HG03159 (cell line): ENCODE results near the gene KCNQ1.

ENCODE experiments used
- ATAC-seq: cut with Tn5 transposase; IDR thresholded peaks from one replicate; pipeline ENCODE4 v1.9.1; 2021; ENCODE audit warnings: mild to moderate bottlenecking, moderate library complexity; ENCODE audit not compliant: unreplicated experiment

KCNQ1 gene

GRCh38 chr11:2444821-2445745 is at the start of gene KCNQ1:
Gene KCNQ1, plus strand, starts transcription at chr11:2445008. Its CDS starts 91 bp downstream, at chr11:2445099.
- no peak for ATAC-seq

DNA sequence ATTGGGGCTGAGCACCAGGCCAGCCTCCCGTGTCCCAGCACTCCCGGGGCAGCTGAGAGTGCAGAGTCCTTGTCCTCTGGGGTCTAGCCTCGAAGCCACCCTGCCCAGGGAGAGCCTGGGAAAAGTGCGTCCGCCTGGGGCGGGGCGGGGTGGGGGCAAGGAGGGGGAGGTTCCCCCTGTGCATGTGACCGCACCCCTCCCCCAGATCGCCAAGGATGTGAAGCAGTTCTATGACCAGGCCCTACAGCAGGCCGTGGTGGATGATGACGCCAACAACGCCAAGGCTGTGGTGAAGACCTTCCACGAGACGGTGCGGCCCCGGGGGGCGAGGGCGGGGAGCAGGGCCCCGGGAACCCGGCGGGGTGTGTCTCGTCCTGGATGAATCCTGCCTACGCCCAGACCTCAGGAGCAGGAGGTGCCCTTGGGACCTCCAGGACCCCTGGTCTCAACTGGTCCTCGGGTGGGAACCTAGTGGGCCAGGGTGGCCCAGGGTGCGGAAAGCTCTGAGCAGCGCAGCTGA is 49.5 kb upstream of the KCNQ1 start:
- ATAC-seq: no peak

GRCh38 chr11:2395856-2396255 is 49.0 kb upstream of the KCNQ1 start:
- ATAC-seq: no peak

DNA sequence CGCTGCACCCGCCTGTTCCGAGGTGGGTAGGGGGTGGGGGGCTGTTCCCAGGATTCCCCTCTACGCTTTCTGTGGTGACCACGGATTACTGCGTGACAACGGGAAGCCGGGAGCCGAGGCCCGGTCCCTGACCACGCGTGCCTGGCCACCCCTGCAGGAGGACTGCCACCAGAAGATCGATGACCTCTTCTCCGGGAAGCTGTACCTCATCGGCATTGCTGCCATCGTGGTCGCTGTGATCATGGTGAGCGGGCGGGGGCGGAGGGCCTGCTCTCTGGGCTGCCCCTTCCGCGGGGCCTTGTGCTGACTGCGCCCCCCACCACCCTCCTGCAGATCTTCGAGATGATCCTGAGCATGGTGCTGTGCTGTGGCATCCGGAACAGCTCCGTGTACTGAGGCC is 48.3 kb upstream of the KCNQ1 start:
- ATAC-seq: no peak

- ATAC-seq: no peak
Observed at GRCh38 chr11:2397005-2397404, 47.8 kb upstream of the KCNQ1 start.

DNA sequence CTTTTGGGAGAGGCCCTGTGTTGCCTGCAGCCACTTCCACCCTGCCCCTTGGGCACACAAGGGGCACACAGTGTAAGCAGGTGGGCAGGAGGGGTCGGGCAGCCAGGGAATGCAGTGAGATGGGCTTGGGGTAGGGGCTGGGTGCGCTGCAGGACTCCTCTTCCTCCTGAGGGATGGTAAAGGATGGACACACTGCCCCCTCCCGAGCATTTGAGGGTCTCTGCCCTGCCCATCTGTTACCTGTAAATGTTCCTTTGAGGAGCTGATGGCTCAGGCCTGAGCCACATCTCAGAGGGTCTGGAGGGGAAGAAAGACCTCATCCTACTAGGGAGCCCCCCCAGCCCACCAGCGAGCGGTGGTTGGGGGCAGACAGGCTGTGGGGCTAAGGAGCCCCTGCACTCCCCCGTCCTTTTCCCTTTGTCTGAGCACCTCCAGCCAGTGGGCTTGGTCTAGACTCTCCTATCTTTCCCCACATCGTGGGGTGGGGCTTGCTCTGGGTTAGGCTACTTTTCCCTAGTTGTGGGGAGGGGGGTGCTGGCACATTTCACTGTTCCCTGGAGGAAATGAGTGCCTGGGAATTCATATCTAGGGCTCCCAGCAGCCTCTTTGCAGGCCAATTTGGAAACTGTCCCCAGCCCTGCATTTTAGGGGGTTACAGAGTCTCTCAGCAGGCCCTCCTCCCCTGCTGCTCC is 46.0 kb upstream of the KCNQ1 start:
- ATAC-seq: no peak

DNA sequence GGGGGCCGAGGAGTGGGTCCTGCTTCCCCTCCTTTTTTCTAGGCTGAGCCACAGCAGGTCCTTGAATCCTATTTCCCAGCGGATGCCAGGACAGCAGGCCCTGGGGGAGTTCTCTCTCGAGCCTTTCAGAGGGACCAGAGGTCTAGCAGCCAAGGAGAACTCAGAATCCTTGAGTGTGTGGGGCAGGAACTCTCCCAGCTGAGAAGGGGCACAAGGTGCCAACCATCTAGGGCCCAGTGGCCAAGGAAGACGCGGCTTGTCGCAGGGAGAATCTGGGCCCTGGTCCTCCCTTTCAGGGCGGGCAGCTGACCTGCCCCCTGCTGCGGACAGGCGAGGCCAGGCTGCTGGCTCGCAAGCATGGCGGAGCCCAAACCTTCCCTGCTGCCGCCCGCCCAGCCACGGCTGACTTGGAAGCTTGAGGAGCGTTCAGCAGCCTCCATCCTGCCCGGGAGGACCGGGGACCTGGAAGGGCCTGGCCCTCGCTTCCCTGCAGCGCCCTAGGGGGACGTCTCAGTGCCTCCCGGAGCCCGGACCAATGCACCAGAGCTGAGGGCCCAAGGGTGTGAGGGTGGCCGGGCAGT is 45.2 kb upstream of the KCNQ1 start:
- ATAC-seq: peak; percentile 5

DNA sequence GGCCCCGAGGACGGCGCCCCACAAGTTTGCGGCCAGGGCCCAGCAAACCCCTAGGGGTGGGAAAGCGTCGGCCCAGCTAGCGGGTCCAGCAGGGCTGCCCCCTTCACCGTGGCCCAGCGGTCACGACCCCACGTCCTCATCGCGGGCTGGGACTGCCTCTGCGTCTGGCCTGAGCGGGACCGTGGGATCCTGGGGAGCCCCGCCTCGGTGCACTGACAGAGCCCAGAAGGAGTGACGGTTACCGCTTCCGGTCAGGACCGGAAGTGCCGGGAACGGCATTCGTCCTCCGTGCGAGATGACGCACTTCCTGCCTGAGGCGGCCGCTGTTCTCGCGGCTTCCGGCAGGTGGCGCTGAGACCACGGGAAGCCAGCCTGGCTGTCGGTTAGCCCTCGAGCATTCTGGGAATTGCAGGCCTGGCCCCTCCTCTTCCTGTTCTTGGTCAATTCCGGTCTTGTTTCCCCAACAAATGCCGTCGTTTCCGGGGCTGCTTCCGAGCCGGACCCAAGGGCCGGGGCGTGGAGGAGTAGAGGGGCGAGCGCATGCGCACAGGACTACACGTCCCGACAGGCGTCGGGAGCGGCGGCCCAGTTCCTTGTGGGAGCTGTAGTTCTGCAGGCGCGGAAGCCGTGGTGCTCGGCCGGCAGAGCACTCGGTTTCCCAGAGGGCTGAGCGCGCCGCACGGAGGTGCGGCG is 44.6 kb upstream of the KCNQ1 start, which contains the start of gene TSSC4:
TSSC4 (plus strand) TSS at position 682 of the 693 bp plus-strand sequence. CDS start 1,884 bp downstream, outside the sequence.
- peak; percentile 81 for ATAC-seq

GRCh38 chr11:2400762-2401435 is 43.9 kb upstream of the KCNQ1 start:
- peak; percentile 0 for ATAC-seq

DNA sequence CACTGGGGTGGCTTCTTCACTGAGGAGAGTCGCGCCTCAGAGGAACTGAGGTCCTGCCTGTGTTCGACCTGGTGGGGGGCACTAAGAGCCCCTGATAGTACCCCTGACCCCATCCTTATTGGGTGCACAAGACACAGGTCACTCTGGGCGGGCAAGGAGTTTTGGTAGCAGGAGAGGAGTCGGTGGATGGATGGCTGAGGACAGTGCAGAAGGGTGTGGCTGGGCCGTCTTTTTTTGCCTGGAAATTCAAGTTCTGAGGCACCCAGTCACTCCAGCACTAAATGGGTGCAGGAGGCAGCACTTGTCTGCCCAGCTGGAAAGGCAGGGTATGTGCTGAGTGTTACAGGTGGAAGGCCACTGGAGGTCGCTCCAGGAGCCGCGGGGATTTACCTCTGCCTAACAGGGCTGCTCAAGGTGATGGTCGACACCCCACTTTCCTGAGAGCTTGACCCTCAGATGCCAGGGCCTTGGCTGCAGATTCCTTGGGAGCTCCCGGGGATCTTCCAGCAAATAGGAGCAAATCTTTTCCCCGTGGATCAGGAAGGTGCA is 43.3 kb upstream of the KCNQ1 start:
- no peak for ATAC-seq

DNA sequence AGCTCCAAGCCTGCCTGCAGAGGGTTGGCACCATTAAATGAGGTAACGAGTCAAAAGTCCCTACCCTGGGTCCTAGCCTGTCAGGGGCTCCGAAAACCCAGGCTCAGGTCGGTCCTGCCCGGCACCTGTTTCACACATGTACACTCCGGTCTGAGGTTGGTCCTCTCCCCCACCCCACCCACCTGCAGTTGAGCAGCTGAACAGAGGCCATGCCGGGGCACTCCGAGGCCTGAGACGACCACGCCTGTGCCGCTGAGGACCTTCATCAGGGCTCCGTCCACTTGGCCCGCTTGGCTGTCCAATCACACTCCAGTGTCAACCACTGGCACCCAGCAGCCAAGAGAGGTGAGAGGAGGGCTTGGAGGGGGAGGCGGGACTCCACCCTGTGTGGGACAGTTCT is 42.7 kb upstream of the KCNQ1 start:
- ATAC-seq: no peak

DNA sequence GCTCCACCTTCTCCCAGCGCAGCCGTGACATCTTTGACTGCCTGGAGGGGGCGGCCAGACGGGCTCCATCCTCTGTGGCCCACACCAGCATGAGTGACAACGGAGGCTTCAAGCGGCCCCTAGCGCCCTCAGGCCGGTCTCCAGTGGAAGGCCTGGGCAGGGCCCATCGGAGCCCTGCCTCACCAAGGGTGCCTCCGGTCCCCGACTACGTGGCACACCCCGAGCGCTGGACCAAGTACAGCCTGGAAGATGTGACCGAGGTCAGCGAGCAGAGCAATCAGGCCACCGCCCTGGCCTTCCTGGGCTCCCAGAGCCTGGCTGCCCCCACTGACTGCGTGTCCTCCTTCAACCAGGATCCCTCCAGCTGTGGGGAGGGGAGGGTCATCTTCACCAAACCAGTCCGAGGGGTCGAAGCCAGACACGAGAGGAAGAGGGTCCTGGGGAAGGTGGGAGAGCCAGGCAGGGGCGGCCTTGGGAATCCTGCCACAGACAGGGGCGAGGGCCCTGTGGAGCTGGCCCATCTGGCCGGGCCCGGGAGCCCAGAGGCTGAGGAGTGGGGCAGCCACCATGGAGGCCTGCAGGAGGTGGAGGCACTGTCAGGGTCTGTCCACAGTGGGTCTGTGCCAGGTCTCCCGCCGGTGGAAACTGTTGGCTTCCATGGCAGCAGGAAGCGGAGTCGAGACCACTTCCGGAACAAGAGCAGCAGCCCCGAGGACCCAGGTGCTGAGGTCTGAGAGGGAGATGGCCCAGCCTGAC is 41.7 kb upstream of the KCNQ1 start:
- no peak for ATAC-seq

DNA sequence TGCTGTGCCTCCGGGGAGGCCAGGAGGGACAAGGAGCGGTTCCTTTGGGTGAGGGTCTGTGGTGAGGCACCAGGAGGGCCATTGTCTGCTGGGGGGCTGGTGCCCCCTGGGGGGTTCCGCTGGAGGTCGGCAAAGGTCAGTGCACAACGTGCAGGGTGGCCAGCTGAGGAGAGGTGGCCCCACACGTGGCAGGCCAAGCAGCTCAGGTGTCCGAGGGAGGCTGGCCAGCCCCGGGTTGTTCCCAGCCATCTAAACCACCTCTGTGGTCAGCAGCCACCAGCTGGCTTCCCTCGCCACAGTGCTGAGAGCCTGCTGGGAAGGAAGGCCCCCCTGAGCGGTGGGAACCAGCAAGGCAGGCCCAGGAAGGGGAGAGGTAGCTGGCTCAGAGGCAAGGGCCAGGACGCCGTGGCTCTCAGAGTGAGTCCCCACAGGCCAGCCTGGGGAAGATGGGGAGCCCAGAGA is 40.0 kb upstream of the KCNQ1 start:
- no peak for ATAC-seq

DNA sequence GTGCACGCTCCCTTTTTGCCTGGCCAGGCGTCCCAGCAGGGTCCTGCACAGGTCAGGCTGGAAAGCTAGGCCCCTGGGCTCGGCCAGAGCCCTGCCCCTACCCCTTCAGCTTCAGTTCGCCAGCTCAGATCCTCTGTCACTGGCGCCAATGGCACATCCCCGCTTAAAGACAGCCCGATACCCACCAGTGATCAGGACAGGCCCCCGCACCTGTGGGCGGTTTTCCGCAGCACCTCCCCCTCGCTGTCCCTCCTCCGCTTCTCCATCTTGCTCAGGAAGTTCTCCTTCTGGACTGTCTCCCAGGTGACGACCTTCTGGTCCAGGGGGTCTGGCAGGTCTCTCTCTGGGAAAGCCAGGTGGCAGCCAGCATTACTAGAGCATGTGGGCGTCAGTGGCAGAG is 38.4 kb upstream of the KCNQ1 start:
- ATAC-seq: no peak

- ATAC-seq: no peak
Observed at GRCh38 chr11:2406878-2407410, 37.9 kb upstream of the KCNQ1 start.

GRCh38 chr11:2408671-2409070 is 36.1 kb upstream of the KCNQ1 start:
- ATAC-seq: no peak

DNA sequence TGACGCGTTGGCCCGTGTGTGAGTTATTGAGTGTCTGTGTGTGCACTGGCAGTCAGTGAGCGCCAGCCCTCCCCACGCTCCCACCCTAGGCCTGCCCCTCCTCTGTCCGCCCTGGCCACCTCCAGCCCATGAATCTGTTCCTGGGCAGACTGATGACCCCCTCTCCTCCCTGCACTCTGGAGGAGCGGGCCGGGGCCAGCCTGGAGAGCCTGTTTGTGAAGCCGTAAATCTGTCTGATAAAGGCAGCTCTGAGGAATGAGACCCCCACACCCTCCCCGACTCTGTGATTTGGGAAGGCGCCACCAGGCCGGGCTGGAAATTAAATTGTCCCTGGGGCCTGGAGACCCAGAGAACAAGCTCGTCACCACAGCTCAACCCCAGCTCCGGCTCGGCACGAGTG is 35.7 kb upstream of the KCNQ1 start:
- no peak for ATAC-seq

- ATAC-seq: no peak
Observed at GRCh38 chr11:2409611-2410468, 35.0 kb upstream of the KCNQ1 start.
